Right lobe of liver (tissue), 4 donors: Measurements from ENCODE around the gene UBE3B.

Experiments
- POLR2A ChIP-seq: fragments of 450-650 bp; IDR thresholded peaks from one replicate; pipeline ENCODE4 v1.6.1; 2017; ENCODE audit warnings: antibody characterized with exemption, mild to moderate bottlenecking
- TF ChIP-seq, protein P1 (sequence below), 4 donors: fragments of 200-600 bp in 3 of 4; fragments of 450-650 bp in 1 of 4; IDR thresholded peaks; one replicate each; pipeline versions ENCODE4 v1.5.1 to v1.8.0; 2016 to 2022; ENCODE audit warnings: antibody characterized with exemption in 4 of 4, mild to moderate bottlenecking in 2 of 4
- donor health status: DM: no; HTN: no; CAD: no.
- donor health status: DM: no; HTN: no; CAD: no.
- donor health status: DM: no; HTN: yes; CAD: no.

DNA sequence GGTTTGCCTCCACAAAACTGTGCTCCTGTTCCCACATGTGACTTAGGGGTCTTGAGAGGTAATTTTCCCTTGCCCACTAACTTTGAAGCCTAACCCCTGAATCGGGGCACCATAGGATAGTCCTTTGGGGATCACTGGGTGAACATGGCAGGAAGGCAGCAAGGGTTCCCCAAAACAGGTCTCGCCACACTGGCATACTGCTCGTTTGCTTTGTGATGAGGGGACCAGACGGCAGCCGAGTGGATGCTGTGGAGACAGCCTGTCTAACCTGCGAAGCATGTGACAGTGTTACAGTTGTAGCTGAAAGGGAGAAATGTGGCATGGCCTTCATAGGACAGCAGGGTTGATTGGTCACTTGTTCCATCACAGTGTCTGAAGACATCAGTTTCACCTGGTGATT, 42.4 kb downstream of the UBE3B start:
- TF ChIP-seq, protein P1, sequence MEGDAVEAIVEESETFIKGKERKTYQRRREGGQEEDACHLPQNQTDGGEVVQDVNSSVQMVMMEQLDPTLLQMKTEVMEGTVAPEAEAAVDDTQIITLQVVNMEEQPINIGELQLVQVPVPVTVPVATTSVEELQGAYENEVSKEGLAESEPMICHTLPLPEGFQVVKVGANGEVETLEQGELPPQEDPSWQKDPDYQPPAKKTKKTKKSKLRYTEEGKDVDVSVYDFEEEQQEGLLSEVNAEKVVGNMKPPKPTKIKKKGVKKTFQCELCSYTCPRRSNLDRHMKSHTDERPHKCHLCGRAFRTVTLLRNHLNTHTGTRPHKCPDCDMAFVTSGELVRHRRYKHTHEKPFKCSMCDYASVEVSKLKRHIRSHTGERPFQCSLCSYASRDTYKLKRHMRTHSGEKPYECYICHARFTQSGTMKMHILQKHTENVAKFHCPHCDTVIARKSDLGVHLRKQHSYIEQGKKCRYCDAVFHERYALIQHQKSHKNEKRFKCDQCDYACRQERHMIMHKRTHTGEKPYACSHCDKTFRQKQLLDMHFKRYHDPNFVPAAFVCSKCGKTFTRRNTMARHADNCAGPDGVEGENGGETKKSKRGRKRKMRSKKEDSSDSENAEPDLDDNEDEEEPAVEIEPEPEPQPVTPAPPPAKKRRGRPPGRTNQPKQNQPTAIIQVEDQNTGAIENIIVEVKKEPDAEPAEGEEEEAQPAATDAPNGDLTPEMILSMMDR (IDR thresholded peaks at IDR 0.05): no peak
- TF ChIP-seq POLR2A: no peak
